ENCODE data around the gene ZSWIM4.
A peak's percentile ranks its signal among the peaks of the same experiment; 100 is the strongest.
"Not testable (repeated sequence)": the region's sequence is repeated elsewhere in the genome, so short reads cannot be mapped to it uniquely, and the experiment has no call there.

Gene ZSWIM4

GRCh38 chr19:13852171-13852707, 57.0 kb downstream of the ZSWIM4 start:
- DNase-seq = not testable (repeated sequence)

GRCh38 chr19:13856497-13856896, 61.3 kb downstream of the ZSWIM4 start:
- DNase-seq = no peak

GRCh38 chr19:13859361-13859880, 64.2 kb downstream of the ZSWIM4 start:
- DNase-seq = peak; percentile 38

- no peak for DNase-seq
These were observed 65.6 kb downstream of the ZSWIM4 start for GRCh38 chr19:13860679-13861391.

DNA sequence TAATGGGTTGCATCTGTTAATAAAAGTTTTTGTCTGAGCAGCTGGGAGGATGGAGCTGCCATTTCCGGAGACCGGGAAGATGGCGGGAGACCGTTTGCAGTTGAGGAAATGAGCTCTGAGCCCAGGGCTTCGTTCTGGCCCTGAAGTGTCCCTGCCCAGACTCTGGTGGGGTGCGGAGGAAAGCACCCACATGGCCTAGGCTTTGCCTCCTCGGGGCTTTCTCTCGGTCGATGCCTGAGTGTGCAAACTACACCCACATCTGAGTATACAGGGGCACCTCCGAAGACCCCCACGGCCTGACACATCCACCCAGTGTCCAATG, 66.1 kb downstream of the ZSWIM4 start:
- no peak for DNase-seq

DNA sequence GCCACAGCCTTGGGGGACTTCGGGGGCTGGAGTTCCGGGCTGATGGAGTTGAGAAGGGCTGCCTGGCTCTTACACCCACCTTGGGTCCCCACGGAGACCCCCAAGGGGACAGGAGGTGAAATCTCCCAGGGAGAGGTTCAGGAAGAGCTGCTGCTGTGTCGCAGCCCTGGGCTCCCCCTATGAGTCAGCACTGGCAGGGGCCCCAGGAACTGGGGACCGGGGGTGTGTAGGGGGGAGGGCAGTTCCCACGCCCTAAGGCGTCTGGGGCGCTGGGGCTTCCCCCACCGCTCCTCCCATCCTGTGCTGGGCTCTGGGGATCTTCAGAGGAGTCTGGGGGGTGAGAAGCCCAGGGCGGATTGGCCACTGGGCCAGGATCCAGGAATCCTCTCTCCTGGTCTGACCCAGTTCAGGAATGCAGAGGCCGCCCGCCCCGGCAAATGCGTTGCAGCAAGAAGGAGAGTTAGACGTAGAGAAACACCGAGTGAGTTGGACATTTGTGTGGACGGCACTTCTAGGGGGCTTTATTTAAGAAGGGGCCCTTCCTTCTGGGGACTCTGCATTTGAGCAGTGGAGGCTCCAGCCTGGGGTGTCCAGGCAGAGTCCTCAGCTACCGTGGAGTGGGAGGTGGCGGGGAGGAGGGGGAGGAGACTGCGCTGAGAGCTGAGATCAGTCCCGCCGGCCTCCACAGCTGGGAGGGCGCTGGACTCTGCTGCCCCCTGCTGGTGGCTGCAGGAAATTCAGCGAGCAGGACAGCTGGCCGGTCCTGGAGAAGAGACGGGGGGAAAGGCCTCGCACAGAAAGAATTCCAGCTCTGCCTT, 66.7 kb downstream of the ZSWIM4 start:
- peak; percentile 40 for DNase-seq

- DNase-seq = no peak
These were observed 68.9 kb downstream of the ZSWIM4 start for GRCh38 chr19:13864046-13864666.

- DNase-seq = no peak
These were observed 69.7 kb downstream of the ZSWIM4 start for GRCh38 chr19:13864667-13865570.

DNA sequence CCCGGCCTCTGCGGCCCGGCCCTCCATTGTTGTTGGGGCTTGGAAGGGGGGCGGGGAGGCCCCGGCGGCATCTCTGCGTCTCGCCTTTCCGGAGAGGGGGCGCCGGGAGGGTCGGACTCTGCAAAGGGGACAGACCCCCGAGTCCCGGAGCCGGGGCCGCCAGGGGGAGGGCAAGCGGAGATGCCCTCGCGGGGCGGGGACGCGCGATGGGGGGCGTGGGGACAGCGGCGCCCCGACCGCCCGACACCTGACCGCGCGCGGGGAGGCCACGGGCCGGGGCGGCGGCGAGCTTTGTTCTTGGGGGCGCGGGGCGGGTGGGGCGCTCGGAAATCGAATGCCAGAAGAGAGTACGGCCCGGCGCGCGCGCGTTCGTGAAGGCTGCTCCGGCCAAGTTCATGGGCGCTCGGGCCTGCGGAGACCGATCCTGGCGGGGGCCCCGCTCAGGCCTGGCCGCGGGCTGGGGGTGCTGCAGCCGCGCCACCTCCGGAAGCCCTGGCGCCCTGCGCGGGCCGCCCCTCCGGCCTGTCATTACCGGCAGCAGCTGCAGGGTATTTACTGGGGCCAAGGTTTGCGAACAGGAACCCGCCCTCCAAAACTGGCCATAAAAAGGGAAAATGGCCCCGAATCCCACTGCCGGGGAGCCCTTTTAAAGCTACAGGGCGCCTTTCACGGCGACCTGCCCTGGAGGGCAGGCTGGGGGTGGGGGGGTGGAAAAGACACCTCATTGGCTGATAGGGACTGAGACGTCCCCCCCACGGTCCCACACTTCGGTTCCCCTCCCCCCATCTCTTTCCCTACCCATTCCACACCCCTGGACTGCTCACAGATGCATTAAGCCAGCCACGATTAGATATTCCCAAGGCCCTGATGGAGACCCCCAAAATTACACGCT, 70.6 kb downstream of the ZSWIM4 start:
- no peak for DNase-seq

DNA sequence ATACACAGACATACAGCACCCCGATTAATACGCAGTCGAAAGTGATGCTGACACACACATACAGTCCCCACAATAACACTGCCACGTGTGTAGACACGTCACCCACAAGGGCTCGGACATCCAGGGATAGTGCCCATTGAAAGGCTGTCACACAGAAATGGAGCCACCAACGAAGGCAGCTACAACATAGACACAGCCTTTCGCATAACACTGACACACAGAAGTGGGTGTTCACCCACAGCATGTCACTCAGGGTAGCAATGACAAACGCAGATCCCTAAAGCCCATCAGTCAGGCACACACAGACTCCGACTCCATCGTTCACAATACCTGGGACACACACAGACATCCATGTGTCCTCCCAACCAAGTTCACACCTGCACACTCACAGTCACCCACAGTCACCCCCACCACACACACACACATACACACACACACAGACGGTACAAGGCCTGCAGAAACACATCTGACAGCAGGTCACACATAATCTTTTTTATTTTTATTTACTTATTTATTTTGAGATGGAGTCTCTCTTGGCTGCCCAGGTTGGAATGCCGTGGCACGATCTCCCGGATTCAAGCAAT, 71.3 kb downstream of the ZSWIM4 start:
- no peak for DNase-seq

- DNase-seq = no peak
These were observed 73.4 kb downstream of the ZSWIM4 start for GRCh38 chr19:13868663-13869062.

- no peak for DNase-seq
These were observed 74.0 kb downstream of the ZSWIM4 start for GRCh38 chr19:13869281-13869680.

DNA sequence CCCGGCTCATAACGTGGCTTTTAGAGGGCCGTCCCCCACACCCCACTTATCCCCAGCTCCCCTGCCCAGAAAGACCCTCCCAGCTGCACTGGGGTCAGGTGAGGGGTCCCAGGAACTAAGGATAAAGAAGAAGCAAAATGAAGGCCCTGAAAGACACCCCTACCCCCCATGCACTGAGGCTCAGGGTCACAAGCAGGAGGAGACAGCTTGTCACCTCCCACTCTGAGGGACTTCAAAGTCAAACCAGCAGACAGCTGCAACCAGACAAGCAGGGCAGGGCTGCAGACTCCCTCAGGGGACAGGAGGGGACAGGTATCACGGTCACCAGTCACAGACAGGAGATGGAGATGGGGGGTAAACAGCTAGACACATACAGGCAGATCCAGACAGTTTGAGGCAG, 75.6 kb downstream of the ZSWIM4 start:
- no peak for DNase-seq

DNA sequence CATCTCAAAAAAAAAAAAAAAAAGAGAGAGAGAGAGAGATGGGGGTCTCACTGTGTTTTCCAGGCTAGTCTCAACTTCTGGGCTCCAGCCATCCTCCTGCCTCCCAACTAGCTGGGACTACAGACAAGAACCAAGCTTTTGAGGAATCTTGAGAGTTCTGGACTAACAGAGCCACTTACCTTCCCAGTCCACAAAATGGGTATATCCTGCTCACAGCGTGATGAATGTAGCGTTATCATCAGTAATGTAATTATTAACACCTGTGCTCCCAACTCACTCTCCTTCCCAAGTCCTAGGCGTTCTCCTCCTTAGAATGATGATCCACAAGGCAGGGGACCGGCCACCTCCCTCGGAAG, 77.1 kb downstream of the ZSWIM4 start:
- no peak for DNase-seq

DNA sequence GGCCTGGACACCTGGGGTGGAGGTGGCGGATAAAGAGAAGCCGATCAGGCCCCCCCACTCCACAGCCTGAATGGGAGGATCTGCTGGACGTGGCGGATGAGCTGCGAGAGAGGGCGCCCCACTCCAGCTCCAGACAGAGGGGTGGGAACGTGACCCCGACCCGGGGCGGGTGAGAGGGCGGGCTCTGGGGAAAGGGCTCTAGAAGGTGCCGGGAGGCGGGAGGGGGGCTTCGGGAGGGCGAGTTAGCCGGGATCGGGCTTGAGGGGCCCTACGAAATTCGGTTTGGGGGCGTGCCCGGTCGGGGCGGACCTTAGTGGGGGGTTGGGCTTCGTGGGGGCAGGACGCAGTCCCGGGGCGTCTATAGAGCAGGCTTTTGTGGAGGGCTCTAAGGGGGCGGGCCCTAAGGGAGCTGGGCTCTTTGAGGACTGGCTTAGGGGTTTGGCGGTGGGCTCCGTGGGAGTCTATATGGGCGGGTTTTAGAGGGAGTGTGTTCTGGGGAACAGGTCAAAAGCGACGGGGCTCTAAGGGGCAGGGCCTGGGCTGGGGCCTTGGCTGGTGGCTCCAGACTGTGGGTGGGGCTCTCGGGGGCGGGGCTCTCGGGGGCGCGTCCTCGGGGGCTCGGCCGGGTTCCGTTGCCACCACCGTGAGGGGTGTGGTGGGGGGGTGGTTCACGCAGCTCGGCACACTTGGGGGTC, 77.6 kb downstream of the ZSWIM4 start:
- DNase-seq = no peak

DNA sequence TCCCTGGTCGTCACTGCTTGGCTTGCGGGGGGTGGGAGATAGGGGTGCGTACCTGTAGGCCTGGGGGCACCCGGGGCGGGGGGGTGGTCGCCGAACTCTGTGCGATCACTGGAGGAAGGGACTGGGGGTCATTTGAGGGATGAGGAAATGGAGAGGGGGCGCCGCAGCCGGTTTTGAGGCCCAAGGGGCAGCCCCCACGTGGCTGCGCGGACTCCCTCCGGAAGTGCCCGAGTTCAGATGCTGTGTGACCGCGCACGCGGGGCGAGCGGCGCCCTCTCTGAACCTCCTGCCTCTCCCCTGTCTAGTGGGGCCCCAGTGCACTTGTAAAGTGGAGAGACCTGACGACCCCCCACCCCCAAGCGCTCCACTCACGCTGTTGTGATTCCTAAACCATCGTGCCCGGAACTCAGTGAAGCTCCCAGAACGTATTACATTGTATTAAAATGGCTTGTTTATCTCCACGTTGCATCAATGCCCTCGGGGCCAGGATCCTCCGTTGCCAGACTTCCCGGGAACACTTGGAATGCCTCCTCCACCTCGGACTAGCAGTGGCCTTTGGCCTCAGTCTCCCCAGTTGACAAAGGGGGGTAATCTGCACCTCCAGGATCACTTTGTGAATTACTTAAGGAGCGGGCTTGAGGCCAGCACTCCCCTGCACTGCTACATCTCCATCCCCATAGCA, 78.7 kb downstream of the ZSWIM4 start:
- no peak for DNase-seq

- DNase-seq = no peak
These were observed 80.6 kb downstream of the ZSWIM4 start for GRCh38 chr19:13875824-13876223.

DNA sequence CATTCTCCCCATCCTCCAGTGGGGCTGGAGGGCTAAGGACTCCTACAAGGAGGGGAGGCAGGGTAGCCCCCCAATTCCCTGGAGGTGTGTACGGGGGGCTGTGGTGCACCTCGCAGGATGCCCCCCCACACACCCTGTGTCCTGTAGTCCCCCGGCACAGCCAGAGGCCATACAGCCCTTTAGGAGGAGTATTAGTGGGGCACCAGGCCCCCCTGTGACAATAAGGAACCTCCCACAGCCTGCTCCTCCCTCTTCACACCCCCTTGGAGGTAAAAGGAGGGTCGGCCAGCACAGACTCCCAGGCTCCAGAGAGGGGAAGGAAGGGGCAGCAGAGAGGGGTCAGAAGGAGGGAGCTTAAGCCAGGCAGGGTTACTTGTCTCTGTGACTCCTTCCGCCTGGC, 81.6 kb downstream of the ZSWIM4 start, which contains the start of gene NANOS3:
Gene NANOS3 (plus strand): TSS at position 301 of the 400 bp plus-strand sequence. CDS start 115 bp downstream, outside the sequence.
- no peak for DNase-seq

DNA sequence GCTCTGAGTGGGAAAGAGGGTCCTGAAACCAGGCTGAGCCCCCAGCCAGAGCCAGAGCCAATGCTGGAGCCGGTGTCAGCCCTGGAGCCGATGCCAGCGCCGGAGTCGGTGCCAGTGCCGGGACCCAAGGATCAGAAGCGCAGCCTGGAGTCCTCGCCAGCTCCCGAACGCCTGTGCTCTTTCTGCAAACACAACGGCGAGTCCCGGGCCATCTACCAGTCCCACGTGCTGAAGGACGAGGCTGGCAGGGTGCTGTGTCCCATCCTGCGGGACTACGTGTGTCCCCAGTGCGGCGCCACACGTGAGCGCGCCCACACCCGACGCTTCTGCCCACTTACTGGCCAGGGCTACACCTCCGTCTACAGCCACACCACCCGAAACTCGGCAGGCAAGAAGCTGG, 82.1 kb downstream of the ZSWIM4 start:
- DNase-seq = no peak
